ENCODE results near the gene IL25.
"Not testable (repeated sequence)": the region's sequence is repeated elsewhere in the genome, so short reads cannot be mapped to it uniquely, and the experiment has no call there.

Gene IL25

GRCh38 chr14:23387916-23388882 lies 15.6 kb downstream of the IL25 start:
- Histone ChIP-seq H3K4me3 (ENCODE audit: low read length) (no peak overlapping the region), H3K9me3 (ENCODE audit: control insufficient read depth, low read length) (no peaks in the 10 kb centered on the region), H3K27me3 (ENCODE audit: control insufficient read depth, insufficient read depth, low read length) (no peaks in the 10 kb centered on the region), H3K4me1 (ENCODE audit: control insufficient read depth, insufficient read depth, low read length) (no peaks in the 10 kb centered on the region), H3K36me3 (ENCODE audit: control insufficient read depth, insufficient read depth, low read length) (no peaks in the 10 kb centered on the region), H3K9ac (ENCODE audit: low read length) (no peak overlapping the region)

GRCh38 chr14:23388996-23389395 lies 16.4 kb downstream of the IL25 start:
- Histone ChIP-seq H3K9ac (ENCODE audit: low read length) (no peak overlapping the region), H3K4me1 (ENCODE audit: control insufficient read depth, insufficient read depth, low read length) (no peaks in the 10 kb centered on the region), H3K36me3 (ENCODE audit: control insufficient read depth, insufficient read depth, low read length) (no peaks in the 10 kb centered on the region), H3K4me3 (ENCODE audit: low read length) (no peak overlapping the region), H3K27me3 (ENCODE audit: control insufficient read depth, insufficient read depth, low read length) (no peaks in the 10 kb centered on the region), H3K9me3 (ENCODE audit: control insufficient read depth, low read length) (no peaks in the 10 kb centered on the region)

GRCh38 chr14:23389396-23389795 lies 16.8 kb downstream of the IL25 start:
- H3K9me3 ChIP-seq (ENCODE audit: control insufficient read depth, low read length), result no peaks in the 10 kb centered on the region
- H3K27me3 ChIP-seq (ENCODE audit: control insufficient read depth, insufficient read depth, low read length), result no peaks in the 10 kb centered on the region
- H3K4me3 ChIP-seq (ENCODE audit: low read length), result no peak overlapping the region
- H3K4me1 ChIP-seq (ENCODE audit: control insufficient read depth, insufficient read depth, low read length), result no peaks in the 10 kb centered on the region
- no peaks in the 10 kb centered on the region for H3K36me3 ChIP-seq (ENCODE audit: control insufficient read depth, insufficient read depth, low read length)
- H3K9ac ChIP-seq (ENCODE audit: low read length), result no peak overlapping the region

- H3K9me3 ChIP-seq (ENCODE audit: control insufficient read depth, low read length); H3K36me3 ChIP-seq (ENCODE audit: control insufficient read depth, insufficient read depth, low read length); H3K27me3 ChIP-seq (ENCODE audit: control insufficient read depth, insufficient read depth, low read length); H3K9ac ChIP-seq (ENCODE audit: low read length); H3K4me3 ChIP-seq (ENCODE audit: low read length); H3K4me1 ChIP-seq (ENCODE audit: control insufficient read depth, insufficient read depth, low read length): not testable (repeated sequence)
Measured at GRCh38 chr14:23389871-23390270, 17.3 kb downstream of the IL25 start.

GRCh38 chr14:23392613-23393012 lies 20.0 kb downstream of the IL25 start:
- Histone ChIP-seq H3K36me3 (ENCODE audit: control insufficient read depth, insufficient read depth, low read length) (no peaks in the 10 kb centered on the region), H3K27me3 (ENCODE audit: control insufficient read depth, insufficient read depth, low read length) (no peaks in the 10 kb centered on the region), H3K9ac (ENCODE audit: low read length) (no peak overlapping the region), H3K9me3 (ENCODE audit: control insufficient read depth, low read length) (no peaks in the 10 kb centered on the region), H3K4me1 (ENCODE audit: control insufficient read depth, insufficient read depth, low read length) (no peaks in the 10 kb centered on the region), H3K4me3 (ENCODE audit: low read length) (no peak overlapping the region)

GRCh38 chr14:23396126-23396525 lies 23.5 kb downstream of the IL25 start:
- no peaks in the 10 kb centered on the region for H3K36me3 ChIP-seq (ENCODE audit: control insufficient read depth, insufficient read depth, low read length)
- H3K9me3 ChIP-seq (ENCODE audit: control insufficient read depth, low read length), result no peaks in the 10 kb centered on the region
- no peak overlapping the region for H3K9ac ChIP-seq (ENCODE audit: low read length)
- no peaks in the 10 kb centered on the region for H3K27me3 ChIP-seq (ENCODE audit: control insufficient read depth, insufficient read depth, low read length)
- no peaks in the 10 kb centered on the region for H3K4me1 ChIP-seq (ENCODE audit: control insufficient read depth, insufficient read depth, low read length)
- H3K4me3 ChIP-seq (ENCODE audit: low read length), result no peak overlapping the region

GRCh38 chr14:23396781-23397407 lies 24.3 kb downstream of the IL25 start:
- H3K27me3 ChIP-seq (ENCODE audit: control insufficient read depth, insufficient read depth, low read length), result peaks cover under 1% of the 10 kb centered on the region
- H3K9ac ChIP-seq (ENCODE audit: low read length), result no peak overlapping the region
- H3K4me1 ChIP-seq (ENCODE audit: control insufficient read depth, insufficient read depth, low read length), result no peaks in the 10 kb centered on the region
- no peaks in the 10 kb centered on the region for H3K36me3 ChIP-seq (ENCODE audit: control insufficient read depth, insufficient read depth, low read length)
- H3K4me3 ChIP-seq (ENCODE audit: low read length), result no peak overlapping the region
- no peaks in the 10 kb centered on the region for H3K9me3 ChIP-seq (ENCODE audit: control insufficient read depth, low read length)

GRCh38 chr14:23398348-23398747 lies 25.7 kb downstream of the IL25 start:
- no peak overlapping the region for H3K9ac ChIP-seq (ENCODE audit: low read length)
- H3K4me3 ChIP-seq (ENCODE audit: low read length), result no peak overlapping the region
- H3K27me3 ChIP-seq (ENCODE audit: control insufficient read depth, insufficient read depth, low read length), result peaks cover 11% of the 10 kb centered on the region
- no peaks in the 10 kb centered on the region for H3K9me3 ChIP-seq (ENCODE audit: control insufficient read depth, low read length)
- H3K36me3 ChIP-seq (ENCODE audit: control insufficient read depth, insufficient read depth, low read length), result no peaks in the 10 kb centered on the region
- no peaks in the 10 kb centered on the region for H3K4me1 ChIP-seq (ENCODE audit: control insufficient read depth, insufficient read depth, low read length)

- Histone ChIP-seq H3K9me3 (ENCODE audit: control insufficient read depth, low read length) (no peaks in the 10 kb centered on the region), H3K4me1 (ENCODE audit: control insufficient read depth, insufficient read depth, low read length) (no peaks in the 10 kb centered on the region), H3K9ac (ENCODE audit: low read length) (no peak overlapping the region), H3K4me3 (ENCODE audit: low read length) (no peak overlapping the region), H3K36me3 (ENCODE audit: control insufficient read depth, insufficient read depth, low read length) (no peaks in the 10 kb centered on the region), H3K27me3 (ENCODE audit: control insufficient read depth, insufficient read depth, low read length) (peaks cover 13% of the 10 kb centered on the region)
Measured at GRCh38 chr14:23399136-23399535, 26.5 kb downstream of the IL25 start.

GRCh38 chr14:23399591-23399990 lies 27.0 kb downstream of the IL25 start:
- H3K9me3 ChIP-seq (ENCODE audit: control insufficient read depth, low read length), result no peaks in the 10 kb centered on the region
- H3K4me1 ChIP-seq (ENCODE audit: control insufficient read depth, insufficient read depth, low read length), result no peaks in the 10 kb centered on the region
- H3K9ac ChIP-seq (ENCODE audit: low read length), result no peak overlapping the region
- H3K4me3 ChIP-seq (ENCODE audit: low read length), result no peak overlapping the region
- H3K27me3 ChIP-seq (ENCODE audit: control insufficient read depth, insufficient read depth, low read length), result peaks cover 13% of the 10 kb centered on the region
- no peaks in the 10 kb centered on the region for H3K36me3 ChIP-seq (ENCODE audit: control insufficient read depth, insufficient read depth, low read length)

GRCh38 chr14:23400496-23401149 lies 28.0 kb downstream of the IL25 start:
- not testable (repeated sequence) for H3K4me3 ChIP-seq (ENCODE audit: low read length); H3K4me1 ChIP-seq (ENCODE audit: control insufficient read depth, insufficient read depth, low read length); H3K9me3 ChIP-seq (ENCODE audit: control insufficient read depth, low read length); H3K9ac ChIP-seq (ENCODE audit: low read length); H3K36me3 ChIP-seq (ENCODE audit: control insufficient read depth, insufficient read depth, low read length)
- H3K27me3 ChIP-seq (ENCODE audit: control insufficient read depth, insufficient read depth, low read length), result peaks cover 13% of the 10 kb centered on the region

GRCh38 chr14:23401291-23401690 lies 28.7 kb downstream of the IL25 start:
- H3K4me1 ChIP-seq (ENCODE audit: control insufficient read depth, insufficient read depth, low read length), result no peaks in the 10 kb centered on the region

More at GRCh38 chr14:23401291-23401690, 28.7 kb downstream of the IL25 start:
- H3K36me3 ChIP-seq (ENCODE audit: control insufficient read depth, insufficient read depth, low read length), result no peaks in the 10 kb centered on the region
- no peaks in the 10 kb centered on the region for H3K9me3 ChIP-seq (ENCODE audit: control insufficient read depth, low read length)
- H3K27me3 ChIP-seq (ENCODE audit: control insufficient read depth, insufficient read depth, low read length), result peaks cover 13% of the 10 kb centered on the region
- no peak overlapping the region for H3K9ac ChIP-seq (ENCODE audit: low read length)
- H3K4me3 ChIP-seq (ENCODE audit: low read length), result no peak overlapping the region

All from mucosa of stomach (tissue), 1 donor.